Thyroid gland (tissue), 4 donors: Measurements from ENCODE around the gene CSF3R. TPM values are rescaled to one million over a fixed set of nuclear protein-coding genes. Genes with fewer than 3 reads are reported as not detected.

ENCODE experiments used
- DNase-seq, 2 donors: peaks; one replicate each; pipeline ENCODE4 v3.0.0-alpha.2; 2019
- H3K27ac ChIP-seq, 3 donors: fragments of 200-600 bp; sonication (generic); 1 replicate in 2 of 3; 2 replicates in 1 of 3; pipeline ENCODE4 v1.5.1; 2016 to 2019; ENCODE audit warnings: mild to moderate bottlenecking in 1 of 3, moderate library complexity in 1 of 3
- H3K27me3 ChIP-seq: fragments of 200-600 bp; sonication (generic); one replicate; pipeline ENCODE4 v1.5.1; 2019
- H3K36me3 ChIP-seq, 2 donors: fragments of 200-600 bp; sonication (generic); one replicate each; pipeline ENCODE4 v1.5.1; 2016 to 2019
- H3K4me1 ChIP-seq, 2 donors: fragments of 200-600 bp; sonication (generic); one replicate each; pipeline ENCODE4 v1.5.1; 2017 to 2019
- H3K4me3 ChIP-seq, 3 donors: fragments of 200-600 bp; sonication (generic); replicated peaks in 1 of 3; 1 replicate in 2 of 3; 2 replicates in 1 of 3; pipeline ENCODE4 v1.5.1; 2016; ENCODE audit warnings: mild to moderate bottlenecking in 1 of 3
- H3K9me3 ChIP-seq: fragments of 200-600 bp; sonication (generic); one replicate; pipeline ENCODE4 v1.5.1; 2017
- CTCF ChIP-seq, 6 experiments: fragments of 200-600 bp in 3 of 6; fragments of 450-650 bp in 3 of 6; sonication (generic) in 3 of 6; IDR thresholded peaks; one replicate each; pipeline ENCODE4 v1.5.1; 2016 to 2019; ENCODE audit warnings: antibody characterized with exemption in 6 of 6, mild to moderate bottlenecking in 2 of 6, inconsistent platforms in 1 of 6, moderate library complexity in 1 of 6
- POLR2A ChIP-seq, 2 donors: fragments of 450-650 bp; IDR thresholded peaks; one replicate each; pipeline ENCODE4 v1.6.1; 2017; ENCODE audit warnings: antibody characterized with exemption in 2 of 2, mild to moderate bottlenecking in 2 of 2, moderate library complexity in 1 of 2
- WGBS, 2 donors: methylation state at CpG; one replicate each; pipeline ENCODE4 v1.1.5; 2017; 5-methylcytosine and 5-hydroxymethylcytosine counted together
- intact Hi-C: fragments of 100-400 bp; cut with DNase I; formaldehyde crosslinking; loops from one replicate; pipeline ENCODE4 v1.15.1; 2023
- total RNA-seq, 4 donors: library from RNA; depleted of rRNA; stranded (reverse); fragments of >200 nt; gene quantifications; one replicate each; pipeline ENCODE4 v1.2.3, GENCODE V29; 2016

The CSF3R gene
- total RNA-seq, 4 donors from 2014 or later = 3.5 to 7.9 (median 7.1) TPM

- no peaks in the 10 kb centered on the region for H3K27me3 ChIP-seq
- no peak for DNase-seq
- H3K27ac ChIP-seq = no peak overlapping the region
- intact Hi-C loops = no loop called here
- peaks cover 20 to 30% of the 10 kb centered on the region in 2 donors for H3K4me1 ChIP-seq
- 64 to 75% methylated on average over 4 of the region's 4 CpGs for whole genome bisulfite sequencing, 2 donors
- H3K4me3 ChIP-seq = no peak overlapping the region
- H3K36me3 ChIP-seq = peaks cover 6 to 7% of the 10 kb centered on the region in 2 donors
- H3K9me3 ChIP-seq = no peaks in the 10 kb centered on the region
- no peak for TF ChIP-seq CTCF (IDR thresholded peaks at IDR 0.05)
- no peak for TF ChIP-seq POLR2A (IDR thresholded peaks at IDR 0.05)
These were observed 16.9 kb downstream of the CSF3R start for GRCh38 chr1:36465731-36466369.

- WGBS, 2 donors = 37 to 46% methylated on average over 10 to 13 of the region's 13 CpGs
- Histone ChIP-seq H3K27ac (peak overlapping the region; percentile 79 to 98 (median 92)), H3K4me3 (peak overlapping the region in 2 of 3 donors; percentile 24 to 81), H3K9me3 (no peaks in the 10 kb centered on the region), H3K4me1 (peaks cover 17 to 21% of the 10 kb centered on the region in 2 donors), H3K36me3 (peaks cover 15 to 18% of the 10 kb centered on the region in 2 donors), H3K27me3 (no peaks in the 10 kb centered on the region)
- TF ChIP-seq CTCF (IDR thresholded peaks at IDR 0.05) = no peak
- TF ChIP-seq POLR2A (IDR thresholded peaks at IDR 0.05) = no peak
- intact Hi-C loops = no loop called here
- no peak for DNase-seq
These were observed 17.9 kb downstream of the CSF3R start for GRCh38 chr1:36464605-36465393.

- peak; percentile 61 to 95 for TF ChIP-seq POLR2A (IDR thresholded peaks at IDR 0.05)
- no peak for TF ChIP-seq CTCF (IDR thresholded peaks at IDR 0.05)
- peak; percentile 96 to 98 for DNase-seq
- H3K36me3 ChIP-seq = peaks cover 15 to 19% of the 10 kb centered on the region in 2 donors
- no peaks in the 10 kb centered on the region for H3K27me3 ChIP-seq
- no peaks in the 10 kb centered on the region for H3K9me3 ChIP-seq
- H3K27ac ChIP-seq = peak within 1 kb of the TSS; percentile 79 to 98 (median 92)
- H3K4me3 ChIP-seq = peak within 1 kb of the TSS; percentile 24 to 81 (median 45)
- intact Hi-C loops = no loop called here
- WGBS, 2 donors = 0% methylated on average over 44 to 58 of the region's 65 CpGs
- peaks cover 17 to 21% of the 10 kb centered on the region in 2 donors for H3K4me1 ChIP-seq
These were observed 18.7 kb downstream of the CSF3R start, which contains the start of gene MRPS15 for GRCh38 chr1:36463803-36464604. Gene MRPS15 (minus strand): TSS chr1:36464384. CDS start chr1:36464275, 109 bp downstream.

- Histone ChIP-seq H3K9me3 (no peaks in the 10 kb centered on the region), H3K4me1 (peaks cover 17 to 21% of the 10 kb centered on the region in 2 donors), H3K27ac (peak overlapping the region in 1 of 3 donors; percentile 98), H3K4me3 (peak overlapping the region; percentile 24 to 81 (median 45)), H3K27me3 (no peaks in the 10 kb centered on the region), H3K36me3 (peaks cover 15 to 19% of the 10 kb centered on the region in 2 donors)
- no peak for TF ChIP-seq CTCF (IDR thresholded peaks at IDR 0.05)
- TF ChIP-seq POLR2A (IDR thresholded peaks at IDR 0.05) = no peak
- whole genome bisulfite sequencing, 2 donors = 16% methylated on average over 6 of the region's 6 CpGs
- no peak for DNase-seq
- intact Hi-C loops = no loop called here
These were observed 19.3 kb downstream of the CSF3R start for GRCh38 chr1:36463463-36463802.
